ENCODE measurements around the gene CSTF3.

- TF ChIP-seq POLR2AphosphoS5 (IDR thresholded peaks at IDR 0.05; ENCODE audit: low read depth, low read length) (no peak), POLR2A (IDR thresholded peaks at IDR 0.05; ENCODE audit: low read depth, low read length) (no peak), TAF1 (IDR thresholded peaks at IDR 0.05; ENCODE audit: low read depth, low read length) (no peak), SPI1 (IDR thresholded peaks at IDR 0.05; ENCODE audit: low read depth, low read length) (no peak), POU2F2 (IDR thresholded peaks at IDR 0.05; ENCODE audit: low read depth, low read length) (no peak)
Observed at GRCh38 chr11:33158596-33159275, 2.5 kb downstream of the CSTF3 start.
